ENCODE measurements around the gene VPS37C.
"Not testable (repeated sequence)": the region's sequence is repeated elsewhere in the genome, so short reads cannot be mapped to it uniquely, and the experiment has no call there.

Gene VPS37C

DNA sequence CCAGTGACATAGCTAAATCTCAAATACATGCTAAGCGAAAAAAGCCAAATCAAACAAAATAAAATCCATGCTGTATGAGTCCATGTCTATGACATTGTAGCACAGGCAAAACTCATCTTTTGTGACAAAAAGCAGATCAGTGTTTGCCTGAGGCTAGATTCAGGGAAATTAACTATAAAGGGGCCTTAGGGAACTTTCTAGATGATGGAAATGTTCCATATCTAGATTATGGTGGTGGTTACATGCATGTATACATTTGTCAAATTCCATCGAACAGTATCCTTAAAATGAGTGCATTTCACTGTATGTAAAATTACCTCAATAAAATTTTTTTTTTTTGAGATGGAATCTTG, 44.1 kb downstream of the VPS37C start:
- no peak for DNase-seq (ENCODE audit: low read depth)

DNA sequence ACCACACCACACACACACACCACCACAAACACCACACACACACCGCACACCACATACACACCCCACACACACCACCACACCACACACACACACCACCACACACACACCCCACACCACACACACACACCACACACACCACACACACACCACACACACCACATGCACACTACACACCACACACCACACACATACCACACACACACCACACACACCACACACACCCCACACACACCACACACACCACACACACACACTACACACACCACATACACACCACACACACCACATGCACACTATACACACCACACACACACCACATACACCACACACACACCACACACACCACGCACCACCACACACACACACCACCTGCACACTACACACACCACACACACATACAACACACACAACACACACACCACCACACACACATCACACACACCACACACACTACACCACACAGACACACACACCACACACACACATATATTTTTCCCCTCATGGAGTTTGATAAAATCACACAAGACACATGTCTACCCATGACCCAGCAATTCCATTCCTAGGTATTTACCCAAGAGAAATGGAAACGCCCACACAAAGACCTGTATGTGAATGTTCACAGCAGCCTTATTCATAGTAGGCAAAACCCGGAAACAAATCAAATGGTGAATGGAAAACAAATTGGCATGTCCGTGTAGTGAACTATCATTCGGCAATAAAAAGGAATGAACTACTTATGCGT, 44.6 kb downstream of the VPS37C start:
- DNase-seq (ENCODE audit: low read depth), result no peak

DNA sequence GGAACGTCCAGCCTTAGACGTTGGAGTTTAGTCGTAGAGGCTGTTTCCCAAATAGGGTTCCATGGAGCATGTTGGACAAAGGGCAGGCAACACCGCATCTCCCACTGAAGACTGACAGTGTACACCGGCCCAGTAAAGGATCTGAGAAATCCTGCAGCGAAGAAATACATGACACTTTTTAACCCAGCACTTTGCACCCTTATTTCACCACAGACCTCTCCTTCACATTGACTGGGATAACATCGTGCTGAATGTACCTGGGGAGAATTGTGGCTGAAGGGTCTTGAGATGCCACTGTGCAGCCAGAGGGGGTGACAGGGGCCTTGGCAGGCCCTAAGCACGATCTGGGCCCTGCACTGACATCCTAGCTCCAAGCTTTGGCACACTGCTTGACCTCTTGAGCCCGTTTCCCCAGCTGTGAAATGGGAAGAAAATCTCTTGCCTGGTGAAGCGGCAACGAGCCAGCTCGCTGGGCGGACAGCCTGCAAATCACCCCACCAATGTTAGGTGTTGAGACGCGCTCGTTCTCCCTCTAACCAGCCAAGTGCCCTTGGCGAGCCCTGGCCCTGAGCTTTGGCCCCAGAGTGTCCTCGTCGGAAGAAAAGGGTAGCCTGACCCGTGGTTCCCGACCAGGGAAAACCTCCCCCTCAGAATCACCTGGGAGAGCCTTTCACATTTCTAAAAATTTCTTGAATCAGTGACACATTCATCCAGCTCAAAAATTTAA, 45.6 kb downstream of the VPS37C start:
- no peak for DNase-seq (ENCODE audit: low read depth)

DNA sequence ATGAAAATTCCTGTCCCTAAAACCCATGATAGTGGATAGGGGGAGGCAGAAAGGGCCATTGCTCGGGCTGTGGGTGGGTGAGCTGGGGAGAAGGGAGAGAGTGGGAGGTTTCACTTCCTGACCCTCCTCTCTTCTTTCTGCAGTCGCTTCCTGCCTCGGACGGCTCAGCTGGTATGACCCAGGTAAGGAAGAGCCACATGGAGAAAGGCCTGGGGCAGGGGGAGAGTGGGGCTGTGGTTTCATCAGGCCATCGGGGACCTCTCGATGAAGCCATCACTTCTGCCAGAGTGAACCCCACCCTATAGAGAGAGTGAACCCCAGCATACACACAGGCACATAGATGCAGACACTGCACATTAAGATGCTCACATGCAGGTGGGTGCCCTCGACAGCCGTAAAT, 46.3 kb downstream of the VPS37C start:
- DNase-seq (ENCODE audit: low read depth), result no peak

DNA sequence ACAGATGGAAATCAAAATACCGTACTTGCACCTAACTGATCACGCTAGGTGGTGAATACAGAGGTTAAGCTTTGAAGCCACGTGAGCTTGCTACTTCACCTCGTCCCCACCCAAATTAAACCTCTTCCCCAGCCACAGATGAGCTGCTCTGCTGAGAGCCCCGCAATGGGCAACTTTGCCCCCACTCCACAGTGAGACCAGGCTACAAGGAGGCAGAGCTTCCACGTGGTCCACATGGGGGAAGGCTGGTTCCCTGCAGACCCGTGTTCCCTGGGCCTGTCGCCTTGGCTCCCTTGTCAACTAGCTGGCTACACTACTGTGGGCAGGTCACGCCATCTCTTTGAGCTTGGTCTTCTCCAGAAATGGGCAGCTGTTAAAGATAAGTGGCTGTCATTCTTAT, 48.0 kb downstream of the VPS37C start:
- DNase-seq (ENCODE audit: low read depth), result no peak

DNA sequence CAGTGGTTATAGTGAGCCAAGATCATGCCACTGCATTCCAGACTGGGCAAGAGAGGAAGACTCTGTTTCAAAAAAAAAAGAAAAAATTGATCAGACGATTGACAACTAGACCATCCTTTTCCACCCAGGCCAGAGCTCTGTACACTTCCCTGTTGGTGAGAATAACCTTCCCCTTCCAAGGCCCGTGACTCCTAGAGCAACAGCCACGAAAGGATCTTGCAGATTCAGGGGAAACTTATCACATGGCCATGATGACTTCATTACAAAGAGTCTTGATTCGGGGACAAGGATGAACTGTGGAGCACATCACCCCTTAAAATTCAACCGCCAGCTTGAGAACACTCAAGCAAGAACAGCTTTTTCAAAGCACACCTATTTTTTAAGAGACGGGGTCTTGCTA, 48.7 kb downstream of the VPS37C start:
- DNase-seq (ENCODE audit: low read depth), result no peak

DNA sequence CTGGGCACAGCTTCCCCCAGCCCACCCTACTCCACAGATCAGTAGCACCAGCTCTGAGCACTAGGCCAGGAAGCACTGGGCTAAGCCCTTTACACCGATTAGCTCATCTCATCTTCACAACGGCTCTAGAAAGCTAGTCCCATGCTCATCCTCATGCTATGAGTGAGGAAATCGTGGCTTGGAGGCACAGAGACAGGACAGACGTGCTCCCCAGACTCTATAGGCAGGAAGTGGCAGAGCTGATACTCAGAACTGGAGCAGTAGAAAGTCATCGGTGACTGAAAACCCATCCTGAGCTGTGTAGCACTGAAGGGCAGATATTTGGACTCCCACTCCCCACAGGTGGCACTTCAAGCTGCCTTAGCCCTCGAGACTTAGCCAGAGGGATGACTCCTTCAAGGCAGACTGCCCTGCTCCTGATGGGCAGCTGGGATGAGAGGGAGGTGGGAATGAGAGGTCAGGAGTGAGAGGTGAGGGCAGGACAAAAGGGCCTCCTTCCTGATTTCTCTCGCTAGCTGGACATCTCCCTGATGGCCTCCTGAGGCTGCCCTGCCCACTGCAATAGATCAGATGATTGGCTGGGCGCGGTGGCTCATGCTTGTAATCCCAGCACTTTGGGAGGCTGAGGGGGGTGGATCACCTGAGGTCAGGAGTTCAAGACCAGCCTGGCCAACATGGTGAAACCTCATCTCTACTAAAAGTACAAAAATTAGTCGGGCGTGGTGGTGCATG, 49.3 kb downstream of the VPS37C start:
- DNase-seq (ENCODE audit: low read depth), result no peak

DNA sequence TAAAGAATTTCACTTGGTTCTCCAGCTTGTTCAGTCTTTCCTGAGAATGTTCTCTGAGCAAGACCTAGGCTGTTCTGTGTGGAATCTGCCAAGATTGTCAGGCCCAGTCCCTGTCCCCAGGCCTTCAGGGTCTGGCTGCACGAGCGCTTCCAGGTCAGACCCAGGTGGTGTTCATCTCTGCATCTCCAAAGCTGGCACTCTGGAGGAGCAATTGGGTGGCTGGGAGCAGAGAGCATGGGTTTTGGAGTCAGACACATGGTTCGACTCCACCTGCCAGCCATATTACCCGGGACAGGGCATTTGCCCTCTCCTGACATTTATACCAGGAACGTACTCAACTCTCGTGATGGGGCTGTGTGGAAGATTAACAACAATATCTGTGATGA, 50.2 kb downstream of the VPS37C start:
- DNase-seq (ENCODE audit: low read depth), result no peak

DNA sequence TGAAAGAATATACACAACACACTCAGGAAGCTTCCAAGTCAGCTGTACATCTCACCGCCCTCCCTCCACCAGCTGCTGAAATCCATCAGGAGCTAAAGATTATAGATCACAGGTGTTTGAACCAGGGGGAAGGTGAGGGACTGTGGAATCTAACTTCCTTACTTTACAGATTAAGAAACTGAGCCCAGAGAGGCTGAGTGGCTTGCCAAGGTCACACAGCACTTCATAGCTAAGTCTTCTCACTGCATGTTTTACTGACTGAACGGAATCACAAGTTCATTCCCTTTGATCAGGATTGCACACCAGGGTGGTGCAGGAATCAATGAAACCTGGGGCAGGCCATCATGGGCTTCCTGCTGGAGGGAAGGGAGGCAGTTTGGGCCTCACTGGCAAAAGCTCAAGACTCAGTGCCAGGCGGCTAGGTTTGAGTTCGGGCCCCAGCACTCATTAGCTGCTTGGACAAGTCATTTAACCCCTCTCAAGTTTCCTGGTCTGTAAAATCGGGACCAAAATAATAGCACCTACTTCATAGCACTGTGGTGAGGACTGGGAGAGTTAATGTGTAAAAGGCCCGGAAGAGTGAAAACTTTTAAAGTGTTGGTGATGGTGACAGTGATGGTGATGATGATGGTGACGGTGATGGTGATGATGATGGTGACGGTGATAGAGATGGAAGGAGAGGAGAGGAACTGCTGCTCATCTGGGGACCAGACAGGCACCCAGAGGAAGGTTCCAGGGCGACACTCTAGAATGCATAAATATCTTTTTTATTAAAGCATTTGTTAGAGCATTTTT, 50.8 kb downstream of the VPS37C start:
- DNase-seq (ENCODE audit: low read depth), result no peak

DNA sequence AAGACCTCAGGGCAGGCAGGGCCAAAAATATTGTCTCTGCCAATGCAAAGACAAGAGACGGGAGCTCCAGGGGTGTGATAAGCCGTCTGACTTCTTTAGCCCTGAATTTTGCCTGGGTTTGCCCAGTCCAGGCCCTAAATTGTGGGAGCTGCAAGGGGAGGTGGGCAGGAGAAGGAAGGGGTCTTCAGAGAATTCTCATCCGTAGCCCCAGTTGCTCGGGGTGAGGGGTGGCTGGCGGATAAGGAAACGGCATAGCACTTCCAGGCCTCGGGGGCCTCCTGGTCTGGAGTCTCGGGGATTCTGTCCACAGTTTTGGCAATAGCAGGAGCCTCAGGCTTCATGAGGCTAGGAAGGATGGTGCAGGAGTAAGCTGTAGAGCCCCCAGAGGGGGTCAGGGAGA, 51.6 kb downstream of the VPS37C start:
- DNase-seq (ENCODE audit: low read depth), result no peak

DNA sequence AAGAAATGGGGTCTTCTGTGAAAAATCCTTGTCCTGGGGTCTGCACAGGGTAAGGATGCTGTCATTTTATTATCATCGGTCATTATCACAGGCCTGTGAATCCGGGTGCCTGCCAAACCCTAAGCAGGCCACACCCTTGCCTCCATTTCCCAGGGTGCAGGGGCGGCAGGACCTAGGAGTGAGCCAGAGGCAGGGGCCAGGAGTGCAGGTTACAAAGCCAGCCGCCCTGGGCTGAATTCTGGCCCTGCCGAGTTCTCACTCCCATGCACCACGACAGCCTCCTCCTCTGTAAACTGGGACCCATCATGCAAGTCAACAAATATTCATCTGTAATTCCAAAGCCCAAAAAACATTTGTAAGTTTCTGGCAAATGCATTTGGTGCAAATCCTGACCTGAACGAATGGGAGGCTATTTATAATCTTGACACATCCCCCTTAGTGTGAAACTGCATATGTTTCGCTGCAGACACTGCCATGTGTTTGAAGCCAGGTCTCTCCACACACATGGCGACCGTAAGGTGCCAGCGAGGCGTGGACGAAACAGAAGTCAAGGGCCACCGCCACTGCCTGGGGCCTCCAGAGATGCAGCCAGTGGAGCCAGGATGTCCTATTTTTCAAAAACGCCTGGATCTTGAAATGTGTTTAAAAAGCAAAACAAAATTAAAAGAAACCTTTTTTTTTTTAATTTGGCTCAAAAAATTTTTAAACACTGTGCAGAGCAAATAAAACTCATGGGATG, 52.2 kb downstream of the VPS37C start:
- no peak for DNase-seq (ENCODE audit: low read depth)

DNA sequence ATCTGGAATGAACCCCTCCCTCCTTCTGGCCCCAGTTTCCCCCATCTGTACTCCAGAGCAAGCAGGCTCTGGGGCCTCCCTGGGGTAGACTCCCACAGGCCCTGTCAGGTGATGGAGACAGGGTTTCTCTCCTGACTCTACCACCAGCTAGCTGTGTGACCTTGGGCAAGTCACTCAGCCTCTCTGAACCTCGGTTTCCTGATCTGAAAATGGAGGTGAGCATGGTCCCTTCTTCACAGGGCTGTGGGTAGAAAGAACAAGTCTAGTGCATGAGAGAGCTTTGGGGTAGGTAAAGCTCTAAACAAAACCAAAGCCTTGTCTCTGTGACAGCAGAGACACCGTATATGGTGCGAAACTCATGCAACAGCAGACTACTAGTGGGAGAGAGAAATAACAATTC, 53.3 kb downstream of the VPS37C start:
- no peak for DNase-seq (ENCODE audit: low read depth)

DNA sequence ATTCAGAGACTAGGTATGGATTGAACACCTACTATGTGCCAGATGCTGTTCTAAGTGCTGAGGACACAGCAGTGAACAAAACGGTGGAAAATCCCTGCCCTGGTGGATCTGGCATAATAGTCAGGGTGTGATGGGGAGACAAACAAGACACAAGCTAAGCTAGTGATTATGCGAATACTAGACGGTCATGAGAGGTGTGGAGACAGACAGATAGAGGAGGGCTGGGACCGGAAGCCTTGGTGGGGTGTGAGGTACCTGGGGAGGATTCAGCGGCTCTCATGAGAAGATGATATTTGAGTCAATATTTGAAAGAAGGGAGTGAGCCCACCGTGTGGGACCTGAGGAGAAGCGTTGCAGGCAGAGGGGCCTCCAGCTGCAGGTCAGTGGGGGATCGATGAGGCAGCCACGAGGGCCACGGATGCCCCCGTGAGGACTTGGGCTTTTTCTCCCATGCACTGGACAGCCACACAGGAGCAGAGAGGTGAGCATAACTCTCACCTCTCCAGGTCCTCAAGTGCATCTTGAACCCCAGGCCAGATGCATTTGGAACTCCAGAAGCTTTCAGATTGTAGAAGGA, 54.2 kb downstream of the VPS37C start:
- no peak for DNase-seq (ENCODE audit: low read depth)

DNA sequence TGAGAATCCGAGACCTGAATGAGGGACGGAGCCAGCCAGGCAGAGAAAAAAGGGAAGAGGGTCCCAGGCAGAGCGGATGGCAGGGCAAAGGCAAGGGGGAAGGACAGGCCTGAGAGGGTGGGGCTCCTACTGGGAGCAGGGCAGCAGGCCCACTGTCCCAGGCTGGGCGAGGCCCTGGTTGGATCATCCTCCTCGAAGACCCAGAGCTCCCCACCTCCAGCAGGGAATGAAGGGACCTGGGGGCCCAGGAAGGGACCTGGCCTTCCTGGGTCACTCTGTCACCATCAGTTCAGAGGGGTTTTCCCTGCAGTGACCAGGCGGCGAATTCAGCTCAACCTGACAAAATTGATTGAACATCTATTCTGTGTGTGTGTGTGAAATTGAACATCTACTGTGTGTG, 54.9 kb downstream of the VPS37C start:
- DNase-seq (ENCODE audit: low read depth), result no peak

DNA sequence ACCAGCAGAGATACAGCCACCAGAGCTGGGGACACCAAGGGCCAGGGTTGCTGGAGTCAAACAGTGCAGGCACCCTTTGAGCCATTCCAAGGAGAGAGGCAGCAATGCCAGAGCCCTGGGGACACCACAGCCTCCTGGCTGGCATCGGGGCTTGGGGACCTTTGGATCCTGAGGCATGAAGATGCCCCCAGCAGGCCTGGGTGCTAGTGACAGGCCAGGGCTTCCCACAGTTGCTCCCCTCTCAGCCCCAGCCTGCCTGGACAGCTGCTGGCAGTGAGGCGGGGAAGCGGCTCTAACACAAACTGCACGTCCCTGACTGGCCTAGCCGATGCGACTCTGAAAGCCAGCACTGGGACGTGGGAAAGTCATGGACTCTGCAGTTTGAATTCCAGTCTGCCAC, 56.3 kb downstream of the VPS37C start:
- DNase-seq (ENCODE audit: low read depth), result no peak

DNA sequence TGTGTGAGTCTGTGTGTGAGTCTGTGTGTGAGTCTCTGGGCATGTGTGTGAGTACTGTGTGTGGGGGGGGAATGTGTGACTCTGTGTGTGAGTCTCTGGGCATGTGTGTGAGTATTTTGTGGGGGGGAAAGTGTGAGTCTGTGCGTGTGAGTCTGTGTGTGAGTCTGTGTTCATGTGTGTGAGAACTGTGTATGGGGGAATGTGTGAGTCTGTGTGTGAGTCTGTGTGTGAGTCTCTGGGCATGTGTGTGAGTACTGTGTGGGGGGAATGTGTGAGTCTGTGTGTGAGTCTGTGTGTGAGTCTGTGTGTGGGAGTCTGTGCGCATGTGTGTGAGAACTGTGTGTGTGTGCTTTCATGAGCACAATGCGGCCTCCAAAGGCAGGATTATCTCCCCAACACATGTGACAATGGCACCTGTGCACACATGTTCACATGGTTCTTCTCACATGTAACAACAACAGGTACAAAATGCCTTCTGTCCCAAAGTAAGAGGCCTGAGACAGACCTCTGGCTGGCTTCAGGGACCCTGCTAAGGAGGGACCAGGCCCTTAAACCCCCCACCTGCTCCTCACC, 57.3 kb downstream of the VPS37C start:
- DNase-seq (ENCODE audit: low read depth), result no peak

DNA sequence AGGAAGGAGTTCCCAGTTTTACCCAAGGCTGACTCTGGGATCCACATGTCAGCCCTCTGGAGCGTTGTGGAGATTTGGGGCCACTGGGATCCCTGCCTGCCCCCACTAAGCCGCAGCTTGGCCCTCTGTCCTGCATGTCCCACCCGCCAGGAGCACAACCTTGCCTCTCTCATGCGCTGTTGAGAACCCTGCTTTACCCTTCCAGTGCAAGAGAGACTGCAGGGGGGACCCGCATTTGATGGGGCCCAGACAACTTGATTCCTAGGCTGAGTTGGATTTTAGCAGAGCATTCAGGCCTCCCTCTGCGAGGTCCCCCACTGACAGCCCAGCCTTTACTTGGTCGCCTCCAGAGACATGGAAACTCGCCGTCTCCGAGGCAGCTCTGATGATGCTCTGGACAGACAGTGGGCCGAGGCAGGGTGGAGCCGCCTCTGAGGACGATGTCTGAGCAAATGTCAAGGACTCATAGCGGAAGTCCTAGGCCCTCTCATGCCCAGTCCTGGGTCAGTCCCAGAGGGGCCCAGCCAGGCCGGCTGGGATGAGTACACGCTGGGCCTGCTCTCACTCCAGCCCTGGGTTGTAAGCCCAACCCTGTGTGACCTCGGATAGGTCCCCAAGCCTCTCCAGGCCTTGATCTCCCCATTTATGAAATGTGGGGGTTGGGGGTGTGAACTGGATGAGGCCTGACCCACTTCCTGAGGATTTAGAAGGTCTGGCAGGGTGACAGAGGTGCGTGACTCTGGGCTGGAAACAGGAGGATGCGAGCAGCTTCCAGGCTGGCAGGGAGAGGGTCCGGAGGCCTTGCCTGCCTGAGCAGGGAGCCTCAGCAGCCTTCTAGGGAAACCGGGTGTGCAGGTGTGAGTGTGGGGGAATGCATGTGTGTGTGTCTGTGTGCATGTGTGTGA, 58.3 kb downstream of the VPS37C start:
- no peak for DNase-seq (ENCODE audit: low read depth)

DNA sequence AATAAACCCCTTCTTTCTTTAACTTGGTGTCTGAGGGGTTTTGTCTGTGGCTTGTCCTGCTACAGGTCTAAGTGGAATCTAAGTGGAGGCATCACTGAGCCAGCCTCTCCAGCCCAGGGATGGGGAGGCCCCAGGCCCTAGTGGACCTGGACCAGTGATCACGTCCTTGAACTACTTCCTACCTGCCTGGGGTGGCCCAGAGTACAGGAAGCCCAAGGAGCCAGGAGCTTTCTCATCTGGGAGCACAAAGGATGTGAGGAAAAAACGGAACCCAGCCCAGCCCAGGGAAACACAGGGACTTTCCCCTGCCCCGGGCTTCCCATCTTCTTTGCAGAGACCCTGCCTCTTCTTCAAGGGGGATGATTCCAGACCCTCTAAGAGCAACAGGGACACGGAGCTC, 62.4 kb downstream of the VPS37C start:
- no peak for DNase-seq (ENCODE audit: low read depth)

DNA sequence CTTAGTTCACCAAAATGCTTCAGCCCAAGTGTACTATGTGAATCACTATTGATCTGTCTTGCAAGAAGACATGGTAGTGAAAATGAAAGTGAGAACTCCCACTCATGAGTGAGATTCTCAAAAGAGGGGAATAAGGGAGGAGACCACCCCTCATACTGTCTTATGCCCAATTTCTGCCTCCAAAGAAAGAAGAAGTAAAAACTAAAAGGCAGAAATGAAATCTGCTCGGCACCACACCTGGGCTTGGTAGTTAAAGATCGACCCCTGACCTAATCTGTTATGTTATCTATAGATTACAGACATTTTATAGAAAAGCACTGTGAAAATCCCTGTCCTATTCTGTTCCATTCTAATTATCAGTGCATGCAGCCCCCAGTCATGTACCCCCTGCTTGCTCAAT, 63.0 kb downstream of the VPS37C start:
- not testable (repeated sequence) for DNase-seq (ENCODE audit: low read depth)

DNA sequence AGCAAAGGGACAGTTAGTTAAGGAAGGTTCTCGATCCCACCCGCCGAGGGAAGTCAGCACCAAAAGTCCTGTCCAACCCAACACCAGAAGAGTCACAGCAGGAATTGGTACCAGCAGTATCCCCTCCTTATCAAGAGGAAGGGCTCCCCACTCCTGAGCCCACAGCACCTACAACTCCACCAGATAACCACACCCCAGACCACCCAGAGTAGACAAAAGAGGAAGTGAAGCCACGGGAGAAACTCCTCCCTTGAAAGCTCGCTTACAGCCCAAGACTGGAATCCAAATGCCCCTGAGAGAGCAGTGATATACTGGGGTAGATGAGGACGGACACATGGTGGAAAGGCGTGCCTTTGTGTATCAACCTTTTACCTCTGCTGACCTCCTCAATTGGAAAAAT, 66.2 kb downstream of the VPS37C start:
- DNase-seq (ENCODE audit: low read depth), result no peak
